ENCODE results near the gene IGLL1.
"Not testable (repeated sequence)": the region's sequence is repeated elsewhere in the genome, so short reads cannot be mapped to it uniquely, and the experiment has no call there.

Gene IGLL1

GRCh38 chr22:23580576-23581259, 628 bp upstream of the IGLL1 start:
- Histone ChIP-seq H3K9me3 (ENCODE audit: control insufficient read depth, low read length) (no peaks in the 10 kb centered on the region), H3K36me3 (ENCODE audit: control insufficient read depth, insufficient read depth, low read length) (no peaks in the 10 kb centered on the region), H3K9ac (ENCODE audit: low read length) (no peak overlapping the region), H3K4me3 (ENCODE audit: low read length) (no peak overlapping the region), H3K4me1 (ENCODE audit: control insufficient read depth, insufficient read depth, low read length) (no peaks in the 10 kb centered on the region), H3K27me3 (ENCODE audit: control insufficient read depth, insufficient read depth, low read length) (no peaks in the 10 kb centered on the region)

- Histone ChIP-seq H3K27me3 (ENCODE audit: control insufficient read depth, insufficient read depth, low read length) (no peaks in the 10 kb centered on the region), H3K9me3 (ENCODE audit: control insufficient read depth, low read length) (no peaks in the 10 kb centered on the region), H3K36me3 (ENCODE audit: control insufficient read depth, insufficient read depth, low read length) (no peaks in the 10 kb centered on the region), H3K4me1 (ENCODE audit: control insufficient read depth, insufficient read depth, low read length) (no peaks in the 10 kb centered on the region), H3K9ac (ENCODE audit: low read length) (no peak overlapping the region), H3K4me3 (ENCODE audit: low read length) (no peak overlapping the region)
These were observed 810 bp downstream of the IGLL1 start for GRCh38 chr22:23579280-23579679.

GRCh38 chr22:23578306-23578705, 1.8 kb downstream of the IGLL1 start:
- no peaks in the 10 kb centered on the region for H3K27me3 ChIP-seq (ENCODE audit: control insufficient read depth, insufficient read depth, low read length)
- no peaks in the 10 kb centered on the region for H3K9me3 ChIP-seq (ENCODE audit: control insufficient read depth, low read length)
- no peaks in the 10 kb centered on the region for H3K4me1 ChIP-seq (ENCODE audit: control insufficient read depth, insufficient read depth, low read length)
- no peak overlapping the region for H3K4me3 ChIP-seq (ENCODE audit: low read length)
- H3K9ac ChIP-seq (ENCODE audit: low read length), result no peak overlapping the region
- no peaks in the 10 kb centered on the region for H3K36me3 ChIP-seq (ENCODE audit: control insufficient read depth, insufficient read depth, low read length)

- Histone ChIP-seq H3K27me3 (ENCODE audit: control insufficient read depth, insufficient read depth, low read length) (no peaks in the 10 kb centered on the region), H3K36me3 (ENCODE audit: control insufficient read depth, insufficient read depth, low read length) (no peaks in the 10 kb centered on the region), H3K9ac (ENCODE audit: low read length) (no peak overlapping the region), H3K4me3 (ENCODE audit: low read length) (no peak overlapping the region), H3K4me1 (ENCODE audit: control insufficient read depth, insufficient read depth, low read length) (no peaks in the 10 kb centered on the region), H3K9me3 (ENCODE audit: control insufficient read depth, low read length) (no peaks in the 10 kb centered on the region)
These were observed 3.4 kb downstream of the IGLL1 start for GRCh38 chr22:23576681-23577080.

GRCh38 chr22:23575601-23576000, 4.5 kb downstream of the IGLL1 start:
- no peak overlapping the region for H3K4me3 ChIP-seq (ENCODE audit: low read length)

GRCh38 chr22:23574877-23575276, 5.2 kb downstream of the IGLL1 start:
- Histone ChIP-seq H3K9me3 (ENCODE audit: control insufficient read depth, low read length) (no peaks in the 10 kb centered on the region), H3K4me1 (ENCODE audit: control insufficient read depth, insufficient read depth, low read length) (no peaks in the 10 kb centered on the region), H3K4me3 (ENCODE audit: low read length) (no peak overlapping the region), H3K36me3 (ENCODE audit: control insufficient read depth, insufficient read depth, low read length) (no peaks in the 10 kb centered on the region), H3K27me3 (ENCODE audit: control insufficient read depth, insufficient read depth, low read length) (no peaks in the 10 kb centered on the region), H3K9ac (ENCODE audit: low read length) (no peak overlapping the region)

More at GRCh38 chr22:23575601-23576000, 4.5 kb downstream of the IGLL1 start:
- Histone ChIP-seq H3K36me3 (ENCODE audit: control insufficient read depth, insufficient read depth, low read length) (no peaks in the 10 kb centered on the region), H3K27me3 (ENCODE audit: control insufficient read depth, insufficient read depth, low read length) (no peaks in the 10 kb centered on the region), H3K9ac (ENCODE audit: low read length) (no peak overlapping the region), H3K9me3 (ENCODE audit: control insufficient read depth, low read length) (no peaks in the 10 kb centered on the region), H3K4me1 (ENCODE audit: control insufficient read depth, insufficient read depth, low read length) (no peaks in the 10 kb centered on the region)

GRCh38 chr22:23574371-23574811, 5.7 kb downstream of the IGLL1 start:
- H3K9me3 ChIP-seq (ENCODE audit: control insufficient read depth, low read length), result no peaks in the 10 kb centered on the region
- no peaks in the 10 kb centered on the region for H3K36me3 ChIP-seq (ENCODE audit: control insufficient read depth, insufficient read depth, low read length)
- no peak overlapping the region for H3K9ac ChIP-seq (ENCODE audit: low read length)
- H3K27me3 ChIP-seq (ENCODE audit: control insufficient read depth, insufficient read depth, low read length), result no peaks in the 10 kb centered on the region
- H3K4me1 ChIP-seq (ENCODE audit: control insufficient read depth, insufficient read depth, low read length), result no peaks in the 10 kb centered on the region
- no peak overlapping the region for H3K4me3 ChIP-seq (ENCODE audit: low read length)

- H3K4me1 ChIP-seq (ENCODE audit: control insufficient read depth, insufficient read depth, low read length); H3K4me3 ChIP-seq (ENCODE audit: low read length); H3K27me3 ChIP-seq (ENCODE audit: control insufficient read depth, insufficient read depth, low read length); H3K9ac ChIP-seq (ENCODE audit: low read length); H3K9me3 ChIP-seq (ENCODE audit: control insufficient read depth, low read length); H3K36me3 ChIP-seq (ENCODE audit: control insufficient read depth, insufficient read depth, low read length): not testable (repeated sequence)
These were observed 6.3 kb downstream of the IGLL1 start for GRCh38 chr22:23573701-23574235.

GRCh38 chr22:23573106-23573505, 7.0 kb downstream of the IGLL1 start:
- H3K9me3 ChIP-seq (ENCODE audit: control insufficient read depth, low read length); H3K27me3 ChIP-seq (ENCODE audit: control insufficient read depth, insufficient read depth, low read length); H3K4me3 ChIP-seq (ENCODE audit: low read length); H3K36me3 ChIP-seq (ENCODE audit: control insufficient read depth, insufficient read depth, low read length); H3K4me1 ChIP-seq (ENCODE audit: control insufficient read depth, insufficient read depth, low read length); H3K9ac ChIP-seq (ENCODE audit: low read length): not testable (repeated sequence)

- H3K27me3 ChIP-seq (ENCODE audit: control insufficient read depth, insufficient read depth, low read length), result peaks cover 8% of the 10 kb centered on the region
- H3K4me1 ChIP-seq (ENCODE audit: control insufficient read depth, insufficient read depth, low read length), result no peaks in the 10 kb centered on the region
- H3K4me3 ChIP-seq (ENCODE audit: low read length), result no peak overlapping the region
- H3K9ac ChIP-seq (ENCODE audit: low read length), result no peak overlapping the region
- no peaks in the 10 kb centered on the region for H3K9me3 ChIP-seq (ENCODE audit: control insufficient read depth, low read length)
- H3K36me3 ChIP-seq (ENCODE audit: control insufficient read depth, insufficient read depth, low read length), result no peaks in the 10 kb centered on the region
These were observed 8.6 kb downstream of the IGLL1 start for GRCh38 chr22:23571486-23571885.

- Histone ChIP-seq H3K4me1 (ENCODE audit: control insufficient read depth, insufficient read depth, low read length) (peaks cover 4% of the 10 kb centered on the region), H3K9ac (ENCODE audit: low read length) (no peak overlapping the region), H3K27me3 (ENCODE audit: control insufficient read depth, insufficient read depth, low read length) (peaks cover 16% of the 10 kb centered on the region), H3K9me3 (ENCODE audit: control insufficient read depth, low read length) (no peaks in the 10 kb centered on the region), H3K4me3 (ENCODE audit: low read length) (no peak overlapping the region), H3K36me3 (ENCODE audit: control insufficient read depth, insufficient read depth, low read length) (no peaks in the 10 kb centered on the region)
These were observed 9.4 kb downstream of the IGLL1 start for GRCh38 chr22:23570681-23571080.

GRCh38 chr22:23569716-23570115, 10.4 kb downstream of the IGLL1 start:
- no peaks in the 10 kb centered on the region for H3K9me3 ChIP-seq (ENCODE audit: control insufficient read depth, low read length)
- no peak overlapping the region for H3K4me3 ChIP-seq (ENCODE audit: low read length)
- H3K27me3 ChIP-seq (ENCODE audit: control insufficient read depth, insufficient read depth, low read length), result peaks cover 23% of the 10 kb centered on the region
- no peaks in the 10 kb centered on the region for H3K36me3 ChIP-seq (ENCODE audit: control insufficient read depth, insufficient read depth, low read length)
- no peak overlapping the region for H3K9ac ChIP-seq (ENCODE audit: low read length)
- H3K4me1 ChIP-seq (ENCODE audit: control insufficient read depth, insufficient read depth, low read length), result peaks cover 8% of the 10 kb centered on the region
